ENCODE measurements around the gene LRRC8B.

The LRRC8B gene

DNA sequence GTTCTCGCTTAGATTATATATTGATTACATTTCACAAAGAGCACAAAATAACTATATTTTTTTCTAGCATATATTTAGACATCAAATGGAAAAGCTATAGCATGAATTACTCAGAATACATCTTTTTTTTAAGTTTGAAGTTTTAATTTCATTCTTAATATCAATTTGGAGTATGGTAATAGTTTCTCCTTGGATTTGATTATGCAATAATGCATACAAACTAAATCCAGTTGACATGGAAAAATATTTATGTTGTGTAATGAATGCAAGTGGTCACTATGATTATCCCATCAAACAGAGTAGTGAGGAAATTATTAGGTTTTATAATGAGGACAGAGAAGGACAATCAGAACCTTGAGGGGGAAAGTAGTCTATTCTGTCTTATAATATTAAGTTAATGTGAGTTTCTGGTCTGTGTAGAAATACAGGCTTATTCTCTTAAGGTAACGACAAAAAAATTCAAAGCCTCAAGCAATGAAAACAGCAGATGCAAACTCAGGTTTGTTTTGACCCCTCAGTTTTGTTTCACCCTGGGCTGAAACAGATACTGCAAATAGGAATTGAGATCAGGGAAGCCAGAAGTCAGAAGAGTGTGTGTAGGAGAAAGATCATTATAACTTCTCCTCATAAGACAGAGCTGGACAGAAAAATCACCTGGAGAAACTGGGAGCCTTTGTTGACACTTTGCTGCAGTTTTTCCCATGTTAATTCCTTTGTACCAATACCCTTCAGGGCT, 23.7 kb downstream of the LRRC8B start:
- no peak for DNase-seq

- DNase-seq = no peak
Measured at GRCh38 chr1:89550995-89551394, 26.4 kb downstream of the LRRC8B start.

- no peak for DNase-seq
Measured at GRCh38 chr1:89552471-89553081, 27.9 kb downstream of the LRRC8B start.

DNA sequence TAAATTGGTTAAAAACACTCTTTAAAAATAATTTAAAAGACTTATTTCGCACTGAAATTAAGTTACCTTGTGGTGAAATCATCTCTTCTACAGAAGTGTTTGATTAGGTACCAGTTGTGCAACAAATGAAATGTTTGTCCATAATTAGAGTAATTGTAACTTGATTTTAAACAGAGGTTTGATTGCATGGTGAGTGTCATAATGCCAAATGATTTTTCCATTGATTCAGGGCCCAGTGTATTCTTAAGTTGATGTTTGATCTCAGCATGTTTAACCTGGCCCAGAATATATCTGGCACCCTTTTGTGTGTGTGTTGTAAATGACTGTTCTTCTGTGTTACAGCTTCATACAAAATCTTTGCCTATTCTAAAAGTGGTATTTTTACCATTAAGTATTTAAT, 28.5 kb downstream of the LRRC8B start:
- DNase-seq = no peak

GRCh38 chr1:89555550-89555949, 30.9 kb downstream of the LRRC8B start:
- DNase-seq = no peak

- DNase-seq = no peak
Measured at GRCh38 chr1:89556726-89557444, 32.3 kb downstream of the LRRC8B start.

GRCh38 chr1:89557445-89557825, 32.8 kb downstream of the LRRC8B start:
- no peak for DNase-seq

DNA sequence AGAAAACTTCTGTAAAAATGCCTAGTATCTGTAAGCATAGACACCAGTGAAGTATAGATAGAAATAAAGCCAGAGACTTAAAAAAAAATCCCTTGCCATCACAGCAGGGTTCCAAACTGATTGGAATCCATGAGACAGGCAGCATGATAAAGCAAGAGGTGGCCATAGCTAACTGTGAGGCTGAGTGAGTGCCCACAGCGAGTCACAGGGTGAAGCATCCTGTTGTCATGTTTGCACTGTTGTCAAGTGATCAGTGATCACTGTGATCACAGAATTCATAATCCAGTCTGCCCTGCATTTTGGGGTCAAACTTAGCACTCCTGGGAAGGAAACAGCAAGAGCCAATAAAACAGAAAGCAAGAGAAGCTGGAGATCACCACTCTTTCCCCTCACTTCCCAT, 33.3 kb downstream of the LRRC8B start:
- DNase-seq = no peak

DNA sequence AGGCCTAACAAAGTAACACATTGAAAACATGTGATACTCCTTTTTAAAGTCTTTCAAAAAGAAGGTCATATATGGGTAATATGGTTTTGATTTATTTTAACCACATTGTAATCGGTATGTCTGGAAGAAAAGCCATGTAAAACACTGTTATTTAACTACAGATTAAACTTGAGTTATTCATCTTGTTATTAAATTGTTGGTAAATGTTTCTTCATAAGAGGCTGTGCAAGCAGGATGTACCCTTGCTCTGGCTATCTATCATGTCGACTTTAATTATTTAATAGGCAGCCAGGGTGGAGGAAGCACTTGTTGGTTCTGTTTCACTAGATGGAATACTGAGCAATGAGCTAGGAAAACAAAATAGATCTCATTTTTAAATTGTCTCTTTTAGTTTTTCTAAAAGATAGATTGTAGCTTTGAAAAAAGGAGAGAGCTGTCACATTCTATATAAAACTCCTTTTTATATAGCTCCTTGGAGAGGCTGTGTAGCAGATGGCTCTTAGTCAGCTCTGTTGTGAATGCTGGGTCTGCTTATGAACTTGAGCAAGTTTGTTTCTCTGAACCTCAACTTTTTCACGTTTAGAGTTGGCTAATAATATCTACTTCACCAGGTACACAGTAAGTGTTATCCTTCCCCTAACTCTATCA, 39.5 kb downstream of the LRRC8B start:
- no peak for DNase-seq

DNA sequence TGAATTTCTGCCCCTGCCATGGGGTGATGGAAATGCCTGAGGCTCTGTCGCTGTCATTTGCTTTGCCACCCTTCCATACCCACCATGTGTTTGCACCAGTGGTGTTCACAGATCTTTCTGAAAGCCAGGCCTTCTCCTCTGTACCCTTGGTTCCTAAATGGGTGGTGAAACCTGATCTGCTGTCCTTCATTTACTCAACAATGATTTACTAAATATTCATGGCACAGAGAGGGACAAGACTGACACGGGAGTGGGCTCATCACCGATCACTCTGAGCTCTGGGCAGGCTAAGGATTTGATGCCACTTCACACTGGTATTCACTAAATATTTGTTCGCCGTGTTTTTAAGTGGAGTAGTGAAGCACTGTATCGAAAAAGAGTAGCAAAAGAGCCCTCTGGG, 40.9 kb downstream of the LRRC8B start:
- DNase-seq = no peak

DNA sequence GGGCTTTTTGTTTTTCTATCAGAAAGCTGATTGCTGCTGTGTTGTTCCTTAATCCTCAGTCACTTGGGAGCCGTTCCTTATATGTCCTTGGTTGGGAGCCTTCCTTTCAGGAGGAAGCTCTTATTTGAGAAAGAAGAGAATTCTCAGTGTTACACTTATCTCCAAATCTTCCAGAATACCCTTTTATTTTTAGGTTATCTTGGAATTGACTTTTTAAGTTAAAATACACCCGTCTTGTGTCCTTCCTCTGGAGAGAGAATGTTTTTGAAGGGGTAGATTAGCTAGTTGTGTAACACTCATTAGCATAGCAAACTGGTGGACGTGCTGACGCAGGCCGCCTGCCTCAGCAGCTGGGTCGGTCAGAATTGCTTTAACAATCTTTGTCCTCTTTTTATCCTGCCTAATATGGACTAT, 42.1 kb downstream of the LRRC8B start:
- DNase-seq = no peak

- DNase-seq = no peak
Measured at GRCh38 chr1:89567797-89568196, 43.2 kb downstream of the LRRC8B start.

- no peak for DNase-seq
Measured at GRCh38 chr1:89573410-89573809, 48.8 kb downstream of the LRRC8B start.

DNA sequence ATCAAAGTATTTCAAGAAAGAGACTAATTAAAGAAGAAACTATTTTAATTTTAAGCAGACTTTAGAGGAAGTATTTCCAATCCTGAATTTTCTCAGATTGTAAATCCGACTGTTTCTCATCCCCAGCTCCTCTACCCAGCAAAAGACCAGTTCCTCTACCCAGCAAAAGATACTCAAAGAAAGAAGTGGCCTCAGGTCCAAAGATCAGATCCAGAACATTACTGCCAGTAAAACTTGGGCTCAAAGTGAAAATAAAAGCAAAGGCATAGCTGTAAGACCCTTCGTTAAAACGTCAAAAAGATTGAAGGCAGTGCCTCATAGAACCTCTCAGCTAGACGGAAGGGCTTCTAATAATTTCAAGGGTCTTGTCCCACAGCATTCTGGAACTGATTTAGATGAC, 50.0 kb downstream of the LRRC8B start:
- no peak for DNase-seq

- DNase-seq = no peak
Measured at GRCh38 chr1:89575207-89575606, 50.6 kb downstream of the LRRC8B start.

DNA sequence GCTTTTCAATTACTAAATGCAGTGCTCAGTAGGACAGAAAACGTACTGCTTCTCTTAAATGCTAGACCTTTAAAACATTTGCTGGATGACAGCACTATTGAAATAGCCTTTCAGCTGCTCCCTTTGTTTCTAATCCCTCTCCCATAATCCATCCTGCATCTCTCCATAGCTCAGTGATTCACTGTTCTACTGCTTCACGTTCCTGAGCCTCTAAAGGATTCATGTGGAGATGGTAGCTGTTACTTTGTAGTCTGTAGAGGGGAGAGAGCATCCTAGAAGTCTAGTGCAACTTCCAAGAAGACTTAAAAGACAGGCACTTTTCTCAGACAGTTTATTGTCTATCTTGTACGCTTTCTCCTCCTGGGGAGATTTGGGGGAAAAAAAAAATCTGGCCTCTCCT, 51.4 kb downstream of the LRRC8B start:
- no peak for DNase-seq

DNA sequence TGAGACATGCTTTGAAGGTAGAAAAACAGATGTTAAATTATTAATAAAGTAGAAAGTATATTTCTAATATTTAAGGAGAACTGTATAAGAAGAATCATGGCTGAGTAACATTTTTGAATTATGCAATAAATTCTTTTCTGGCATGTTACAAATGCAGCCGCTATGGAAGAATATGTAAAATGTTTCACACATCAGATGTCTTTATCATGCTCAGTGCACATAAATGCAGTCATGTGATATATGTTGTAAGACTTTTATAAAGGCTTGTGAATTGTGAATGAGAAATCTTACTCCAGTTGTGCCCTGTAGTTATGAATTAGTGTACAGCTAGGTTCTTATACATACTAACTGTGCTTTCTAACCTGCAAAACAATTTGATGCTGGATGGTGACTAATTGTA, 53.5 kb downstream of the LRRC8B start:
- DNase-seq = no peak

GRCh38 chr1:89578946-89579684, 54.5 kb downstream of the LRRC8B start:
- no peak for DNase-seq

- no peak for DNase-seq
Measured at GRCh38 chr1:89580036-89580435, 55.4 kb downstream of the LRRC8B start.

DNA sequence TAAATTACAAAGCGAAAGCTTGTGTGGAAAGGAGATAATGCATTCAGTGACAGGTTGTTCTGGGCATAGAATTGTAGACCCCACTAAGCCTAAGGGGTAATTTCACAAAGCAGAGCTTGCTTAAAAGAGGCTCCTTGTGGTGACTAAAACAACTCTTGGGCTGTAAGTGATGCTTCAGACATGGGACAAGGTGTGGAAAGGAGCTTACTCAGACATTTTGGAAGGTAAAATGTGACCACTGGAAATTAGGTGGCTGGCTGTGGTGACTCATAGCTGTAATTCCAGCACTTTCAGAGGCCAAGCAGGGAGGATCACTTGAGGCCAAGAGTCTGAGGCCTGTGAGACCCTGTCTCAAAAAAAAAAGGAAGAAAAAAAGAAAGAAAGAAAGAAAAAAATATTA, 57.2 kb downstream of the LRRC8B start:
- DNase-seq = no peak

DNA sequence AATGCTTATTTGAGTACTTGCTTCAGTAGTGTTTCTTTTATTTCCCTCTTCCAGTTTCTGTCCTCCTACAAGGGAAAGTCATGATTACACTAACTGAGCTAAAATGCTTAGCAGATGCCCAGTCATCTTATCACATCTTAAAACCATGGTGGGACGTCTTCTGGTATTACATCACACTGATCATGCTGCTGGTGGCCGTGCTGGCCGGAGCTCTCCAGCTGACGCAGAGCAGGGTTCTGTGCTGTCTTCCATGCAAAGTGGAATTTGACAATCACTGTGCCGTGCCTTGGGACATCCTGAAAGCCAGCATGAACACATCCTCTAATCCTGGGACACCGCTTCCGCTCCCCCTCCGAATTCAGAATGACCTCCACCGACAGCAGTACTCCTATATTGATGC, 57.9 kb downstream of the LRRC8B start:
- DNase-seq = no peak

DNA sequence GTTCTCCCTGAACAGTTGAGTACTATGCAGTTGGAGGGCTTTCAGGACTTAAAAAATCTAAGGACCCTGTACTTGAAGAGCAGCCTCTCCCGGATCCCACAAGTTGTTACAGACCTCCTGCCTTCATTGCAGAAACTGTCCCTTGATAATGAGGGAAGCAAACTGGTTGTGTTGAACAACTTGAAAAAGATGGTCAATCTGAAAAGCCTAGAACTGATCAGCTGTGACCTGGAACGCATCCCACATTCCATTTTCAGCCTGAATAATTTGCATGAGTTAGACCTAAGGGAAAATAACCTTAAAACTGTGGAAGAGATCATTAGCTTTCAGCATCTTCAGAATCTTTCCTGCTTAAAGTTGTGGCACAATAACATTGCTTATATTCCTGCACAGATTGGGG, 59.6 kb downstream of the LRRC8B start:
- DNase-seq = no peak

- no peak for DNase-seq
Measured at GRCh38 chr1:89584781-89585180, 60.2 kb downstream of the LRRC8B start.

Data from stimulated activated CD8-positive, alpha-beta memory T cell treated with anti-CD3 and anti-CD28 coated beads, Interleukin-4, amount 100 ng/mL, for 48 hours (primary cell).